HepG2 (cell line): ENCODE data around the gene FOSL2. TPM values are rescaled to one million over a fixed set of nuclear protein-coding genes. Genes with fewer than 3 reads are reported as not detected.
A peak's percentile ranks its signal among the peaks of the same experiment; 100 is the strongest.

Experiments used
- ATAC-seq: fragments of 200-7000 bp; cut with Tn5 transposase; 3 replicates; pipeline ENCODE4 v1.9.1; 2020; ENCODE audit warnings: mild to moderate bottlenecking, moderate library complexity
- BruUV-seq: library from RNA; stranded (reverse); fragments of 400-500 nt; replicated peaks from 2 replicates; lab custom pipeline; 2021; lab: Mats Ljungman, UMichigan
- CTCF ChIA-PET: fragments of 300-600 bp; formaldehyde crosslinking; extraction: SDS; loops from one replicate; lab custom pipeline; 2021; ENCODE audit warnings: low total read pairs, inconsistent platforms, low intra/inter-chr PET ratio; lab: Yijun Ruan, JAX
- POLR2A ChIA-PET: fragments of 350-600 bp; sonication (Branson Sonifier 250); formaldehyde crosslinking; loops from one replicate; lab custom pipeline; 2020; ENCODE audit warnings: antibody characterized with exemption, inconsistent platforms; lab: Yijun Ruan, JAX
- DNase-seq: peaks from one replicate; pipeline ENCODE4 v3.0.0-alpha.2; 2015; ENCODE audit warnings: low spot score
- FAIRE-seq: peaks from 3 replicates; lab custom pipeline; 2011; peaks lifted over from hg19 to GRCh38; lab: Jason Lieb, UNC
- H2AFZ ChIP-seq: one replicate; pipeline ENCODE4 v1.6.1; 2011; ENCODE audit warnings: low read length, inconsistent platforms
- H3K27ac ChIP-seq: fragments of 300-600 bp; 3 replicates; pipeline ENCODE4 v1.8.0; 2011; ENCODE audit warnings: mixed run types, mild to moderate bottlenecking, mixed read lengths, low read length, inconsistent platforms; ENCODE audit not compliant: insufficient read depth; ENCODE audit errors: extremely low read length
- H3K27me3 ChIP-seq, 2 experiments: fragments of 200-600 bp in 1 of 2; 2 replicates in 1 of 2; 3 replicates in 1 of 2; pipeline versions ENCODE4 v1.6.0 to v1.8.0; 2011; ENCODE audit warnings: low read length in 2 of 2, mild to moderate bottlenecking in 2 of 2, moderate library complexity in 2 of 2, inconsistent platforms in 1 of 2; ENCODE audit not compliant: insufficient read depth in 2 of 2, control insufficient read depth in 1 of 2
- H3K36me3 ChIP-seq, 2 experiments: fragments of 200-600 bp in 1 of 2; replicated peaks in 1 of 2; 2 replicates in 1 of 2; 3 replicates in 1 of 2; pipeline versions ENCODE4 v1.5.1 to v1.8.0; 2011; ENCODE audit warnings: low read length in 2 of 2, inconsistent platforms in 1 of 2; ENCODE audit not compliant: insufficient read depth in 2 of 2, control insufficient read depth in 1 of 2
- H3K4me1 ChIP-seq: 2 replicates; pipeline ENCODE4 v1.5.1; 2012; ENCODE audit warnings: low read length, inconsistent platforms; ENCODE audit not compliant: insufficient read depth
- H3K4me2 ChIP-seq: 2 replicates; pipeline ENCODE4 v1.6.0; 2011; ENCODE audit warnings: low read depth, low read length, inconsistent platforms
- H3K4me3 ChIP-seq, 3 experiments: fragments of 200-600 bp in 1 of 3; sonication (generic), shearing (Covaris generic) in 1 of 3; replicated peaks in 1 of 3; 2 replicates each; pipeline ENCODE4 v1.5.1; 2011 to 2016; ENCODE audit warnings: low read length in 3 of 3, inconsistent platforms in 2 of 3, low read depth in 2 of 3, mild to moderate bottlenecking in 2 of 3, control low read depth in 1 of 3, mixed read lengths in 1 of 3; ENCODE audit not compliant: insufficient read depth in 1 of 3
- H3K79me2 ChIP-seq: one replicate; pipeline ENCODE4 v1.6.1; 2011; ENCODE audit warnings: low read length, inconsistent platforms; ENCODE audit not compliant: insufficient read depth
- H3K9ac ChIP-seq: 2 replicates; pipeline ENCODE4 v1.6.0; 2011; ENCODE audit warnings: mild to moderate bottlenecking, low read depth, low read length, inconsistent platforms; ENCODE audit not compliant: insufficient read depth
- H3K9me3 ChIP-seq: 2 replicates; pipeline ENCODE4 v1.5.1; 2012; ENCODE audit warnings: mild to moderate bottlenecking, low read length
- H4K20me1 ChIP-seq: 2 replicates; pipeline ENCODE4 v1.6.0; 2011; ENCODE audit warnings: inconsistent platforms, mild to moderate bottlenecking, low read length, moderate library complexity; ENCODE audit not compliant: insufficient read depth
- EHMT2 ChIP-seq: fragments of 200-600 bp; sonication (generic); IDR thresholded peaks from 2 replicates; pipeline ENCODE4 v1.7.0; 2017; ENCODE audit warnings: antibody characterized with exemption, low read depth, low read length, borderline replicate concordance
- NFKBIZ ChIP-seq: IDR thresholded peaks from 2 replicates; pipeline ENCODE4 v1.6.1; 2018; ENCODE audit warnings: missing genetic modification reagents, missing compliant biosample characterization
- POGZ ChIP-seq: sonication (generic); formaldehyde crosslinking; IDR thresholded peaks from 2 replicates; pipeline ENCODE4 v1.4.0; 2020; ENCODE audit warnings: mild to moderate bottlenecking, missing genetic modification reagents
- SUZ12 ChIP-seq: fragments of 150-350 bp; IDR thresholded peaks from 2 replicates; pipeline ENCODE4 v1.6.1; 2014; ENCODE audit warnings: low read depth, low read length
- ZBTB21 ChIP-seq: sonication (generic); formaldehyde crosslinking; IDR thresholded peaks from 2 replicates; pipeline ENCODE4 v1.4.0; 2020; ENCODE audit warnings: missing genetic modification reagents
- ZFP36L1 ChIP-seq: sonication (generic); formaldehyde crosslinking; IDR thresholded peaks from 2 replicates; pipeline ENCODE4 v1.8.0; 2022; ENCODE audit warnings: mild to moderate bottlenecking, missing genetic modification reagents, moderate library complexity
- ZNF138 ChIP-seq: sonication (generic); formaldehyde crosslinking; IDR thresholded peaks from 2 replicates; pipeline ENCODE4 v1.5.0; 2020; ENCODE audit warnings: mild to moderate bottlenecking, low read depth, missing genetic modification reagents
- ZNF331 ChIP-seq: sonication (generic); formaldehyde crosslinking; IDR thresholded peaks from 2 replicates; pipeline ENCODE4 v1.4.0; 2020; ENCODE audit warnings: missing genetic modification reagents
- ZNF501 ChIP-seq: sonication (generic); formaldehyde crosslinking; IDR thresholded peaks from 2 replicates; pipeline ENCODE4 v1.5.1; 2020; ENCODE audit warnings: mild to moderate bottlenecking, moderate library complexity, missing genetic modification reagents
- ZNF572 ChIP-seq: sonication (generic); formaldehyde crosslinking; IDR thresholded peaks from 2 replicates; pipeline ENCODE4 v1.5.1; 2020; ENCODE audit warnings: mild to moderate bottlenecking, missing genetic modification reagents
- ZNF670 ChIP-seq: sonication (generic); formaldehyde crosslinking; IDR thresholded peaks from 2 replicates; pipeline ENCODE4 v1.8.0; 2022; ENCODE audit warnings: mild to moderate bottlenecking, missing genetic modification reagents, borderline replicate concordance
- WGBS: methylation state at CpG from one replicate; pipeline ENCODE4 v1.1.6; 2017; ENCODE audit warnings: low lambda C conversion rate; 5-methylcytosine and 5-hydroxymethylcytosine counted together
- in situ Hi-C: cut with HindIII; loops from 2 replicates; pipeline ENCODE4 v1.10.0; 2017; ENCODE audit warnings: low pct_unique_long_range_greater_than_20kb; ENCODE audit not compliant: extremely low pct_ligation_motif_present
- intact Hi-C: fragments of 100-400 bp; cut with micrococcal nuclease; formaldehyde crosslinking; loops from one replicate; pipeline ENCODE4 v1.10.0; 2022; ENCODE audit not compliant: unreplicated experiment
- polyA plus RNA-seq, 8 experiments: library from polyadenylated mRNA; depleted of rRNA in 3 of 8; stranded (reverse) in 7 of 8; unstranded in 1 of 8; fragments of >200 nt; fragmentation: Illumina TruSeq in 4 of 8; extraction: Trizol in 4 of 8; gene quantifications; 2 replicates each; pipeline versions ENCODE4 v1.2.1 to v1.2.3, GENCODE V29; 2011 to 2016; ENCODE audit warnings: low read depth in 4 of 8, missing spikeins in 1 of 8, mixed read lengths in 1 of 8; ENCODE audit not compliant: insufficient read depth in 1 of 8
- total RNA-seq, 5 experiments: library from RNA; depleted of rRNA; stranded (reverse); fragments of >200 nt; fragmentation: Illumina TruSeq; extraction: Trizol; gene quantifications; 2 replicates each; pipeline ENCODE4 v1.2.3, GENCODE V29; 2016; ENCODE audit warnings: low read depth in 1 of 5
- TF ChIP-seq, protein P1 (sequence below): sonication (generic); formaldehyde crosslinking; IDR thresholded peaks from 2 replicates; pipeline ENCODE4 v1.4.0; 2020; ENCODE audit warnings: mild to moderate bottlenecking, missing genetic modification reagents
- TF ChIP-seq, protein P2 (sequence below): sonication (generic); formaldehyde crosslinking; IDR thresholded peaks from 2 replicates; pipeline ENCODE4 v1.4.0; 2020; ENCODE audit warnings: missing genetic modification reagents, borderline replicate concordance

Gene FOSL2
- total and polyA plus RNA-seq, 2 of the 13 experiments (the other 11 are each of a cell fraction or from before 2014, with no cell fraction given): 3.4 to 18.1 TPM

DNA sequence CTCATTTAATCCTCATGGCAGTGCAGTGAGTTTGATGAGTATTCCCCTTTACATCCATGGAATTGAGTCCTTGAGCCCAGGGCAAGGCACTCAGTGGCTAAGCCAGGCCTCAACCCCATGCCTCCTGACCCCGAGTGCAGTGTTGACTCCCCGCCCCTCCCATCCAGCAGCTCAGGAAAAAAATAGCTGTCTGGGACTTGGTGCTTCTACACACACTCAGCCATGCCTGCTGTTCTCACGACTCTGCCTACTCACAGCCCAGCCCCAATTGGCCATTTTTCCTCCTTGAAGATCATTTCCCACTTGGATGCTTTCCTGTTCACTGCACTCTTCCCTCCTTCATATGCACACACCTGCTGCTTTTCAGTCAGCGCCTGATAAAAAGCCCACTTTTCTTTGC is 8.8 kb downstream of the FOSL2 start (continued):
- TF ChIP-seq ZNF138 (CRISPR knock-in tag): no peak
- TF ChIP-seq, all 625 proteins: peak for 0

DNA sequence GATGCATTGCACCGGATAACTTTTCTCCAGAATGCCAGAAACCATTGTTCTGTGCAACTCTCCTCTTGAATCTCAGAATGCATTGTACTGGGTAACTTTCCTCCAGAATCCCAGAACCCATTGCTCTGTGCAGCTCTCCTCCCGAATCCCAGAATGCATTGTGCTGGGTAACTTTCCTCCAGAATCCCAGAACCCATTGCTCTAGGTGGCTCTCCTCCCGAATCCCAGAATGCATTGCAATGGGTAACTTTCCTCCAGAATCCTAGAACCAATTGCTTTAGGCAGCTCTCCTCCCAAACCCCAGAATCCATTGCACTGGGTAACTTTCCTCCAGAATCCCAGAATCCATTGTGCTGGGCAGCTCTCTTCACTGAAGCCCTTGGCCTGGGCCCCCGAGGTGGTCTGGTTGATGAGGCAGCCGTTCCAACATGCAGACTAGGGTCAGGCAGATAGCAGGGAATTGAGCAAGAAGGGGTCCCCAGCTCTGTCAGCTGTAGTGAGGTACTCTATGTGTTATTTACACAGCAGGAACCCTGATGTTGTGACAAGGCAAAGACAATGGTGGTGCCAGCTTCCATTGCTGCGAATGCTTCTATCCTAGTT is 9.4 kb downstream of the FOSL2 start:
- Histone ChIP-seq H3K4me2 (no peak overlapping the region), H3K36me3 (peaks cover 38 to 56% of the 10 kb centered on the region in 2 experiments), H3K9me3 (no peaks in the 10 kb centered on the region), H3K9ac (no peak overlapping the region), H2AFZ (no peak overlapping the region), H3K4me1 (peaks cover 56% of the 10 kb centered on the region), H3K27ac (no peak overlapping the region), H3K27me3 (no peaks in the 10 kb centered on the region), H4K20me1 (peaks cover 91% of the 10 kb centered on the region), H3K79me2 (peaks cover 56% of the 10 kb centered on the region), H3K4me3 (no peak overlapping the region)
- ChIA-PET CTCF (no interaction called here), POLR2A (interaction anchor here (1.5 kb wide), 1 partner anchor 9 kb away, joined by 6 read pairs; the partner anchor contains the start of gene FOSL2)
- no peak for FAIRE-seq
- no TSS peak for BruUV-seq
- TF ChIP-seq, protein P1, sequence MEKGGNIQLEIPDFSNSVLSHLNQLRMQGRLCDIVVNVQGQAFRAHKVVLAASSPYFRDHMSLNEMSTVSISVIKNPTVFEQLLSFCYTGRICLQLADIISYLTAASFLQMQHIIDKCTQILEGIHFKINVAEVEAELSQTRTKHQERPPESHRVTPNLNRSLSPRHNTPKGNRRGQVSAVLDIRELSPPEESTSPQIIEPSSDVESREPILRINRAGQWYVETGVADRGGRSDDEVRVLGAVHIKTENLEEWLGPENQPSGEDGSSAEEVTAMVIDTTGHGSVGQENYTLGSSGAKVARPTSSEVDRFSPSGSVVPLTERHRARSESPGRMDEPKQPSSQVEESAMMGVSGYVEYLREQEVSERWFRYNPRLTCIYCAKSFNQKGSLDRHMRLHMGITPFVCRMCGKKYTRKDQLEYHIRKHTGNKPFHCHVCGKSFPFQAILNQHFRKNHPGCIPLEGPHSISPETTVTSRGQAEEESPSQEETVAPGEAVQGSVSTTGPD (CRISPR knock-in tag): no peak
- TF ChIP-seq SUZ12 (no peak), ZNF572 (CRISPR knock-in tag) (0 out of 2 replicates have a peak, but pooled peaks have one; percentile 32), POGZ (CRISPR knock-in tag) (no peak), ZNF501 (CRISPR knock-in tag) (peak; percentile 23; the same call in 1 of the 2 replicates), ZBTB21 (no peak), ZNF670 (CRISPR knock-in tag) (0 out of 2 replicates have a peak, but pooled peaks have one; percentile 32), NFKBIZ (CRISPR knock-in tag) (no peak), EHMT2 (no peak), ZNF331 (CRISPR knock-in tag) (no peak), ZFP36L1 (no peak)
- TF ChIP-seq, protein P2, sequence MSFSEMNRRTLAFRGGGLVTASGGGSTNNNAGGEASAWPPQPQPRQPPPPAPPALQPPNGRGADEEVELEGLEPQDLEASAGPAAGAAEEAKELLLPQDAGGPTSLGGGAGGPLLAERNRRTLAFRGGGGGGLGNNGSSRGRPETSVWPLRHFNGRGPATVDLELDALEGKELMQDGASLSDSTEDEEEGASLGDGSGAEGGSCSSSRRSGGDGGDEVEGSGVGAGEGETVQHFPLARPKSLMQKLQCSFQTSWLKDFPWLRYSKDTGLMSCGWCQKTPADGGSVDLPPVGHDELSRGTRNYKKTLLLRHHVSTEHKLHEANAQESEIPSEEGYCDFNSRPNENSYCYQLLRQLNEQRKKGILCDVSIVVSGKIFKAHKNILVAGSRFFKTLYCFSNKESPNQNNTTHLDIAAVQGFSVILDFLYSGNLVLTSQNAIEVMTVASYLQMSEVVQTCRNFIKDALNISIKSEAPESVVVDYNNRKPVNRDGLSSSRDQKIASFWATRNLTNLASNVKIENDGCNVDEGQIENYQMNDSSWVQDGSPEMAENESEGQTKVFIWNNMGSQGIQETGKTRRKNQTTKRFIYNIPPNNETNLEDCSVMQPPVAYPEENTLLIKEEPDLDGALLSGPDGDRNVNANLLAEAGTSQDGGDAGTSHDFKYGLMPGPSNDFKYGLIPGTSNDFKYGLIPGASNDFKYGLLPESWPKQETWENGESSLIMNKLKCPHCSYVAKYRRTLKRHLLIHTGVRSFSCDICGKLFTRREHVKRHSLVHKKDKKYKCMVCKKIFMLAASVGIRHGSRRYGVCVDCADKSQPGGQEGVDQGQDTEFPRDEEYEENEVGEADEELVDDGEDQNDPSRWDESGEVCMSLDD (CRISPR knock-in tag): no peak
- DNase-seq: no peak
- intact Hi-C loops (no loop called here), in situ Hi-C loops (loop anchor here (10.0 kb wide), 1 partner anchor 517 kb away; no protein-coding TSS in a partner anchor)
- WGBS: 95% methylated on average over 6 of the region's 6 CpGs
- ATAC-seq: no peak
